HG03565 (cell line): ENCODE results near the gene APOBEC4.

Experiments
- ATAC-seq: cut with Tn5 transposase; IDR thresholded peaks from one replicate; pipeline ENCODE4 v1.9.1; 2021; ENCODE audit warnings: mild to moderate bottlenecking, moderate library complexity; ENCODE audit not compliant: unreplicated experiment

APOBEC4 gene

DNA sequence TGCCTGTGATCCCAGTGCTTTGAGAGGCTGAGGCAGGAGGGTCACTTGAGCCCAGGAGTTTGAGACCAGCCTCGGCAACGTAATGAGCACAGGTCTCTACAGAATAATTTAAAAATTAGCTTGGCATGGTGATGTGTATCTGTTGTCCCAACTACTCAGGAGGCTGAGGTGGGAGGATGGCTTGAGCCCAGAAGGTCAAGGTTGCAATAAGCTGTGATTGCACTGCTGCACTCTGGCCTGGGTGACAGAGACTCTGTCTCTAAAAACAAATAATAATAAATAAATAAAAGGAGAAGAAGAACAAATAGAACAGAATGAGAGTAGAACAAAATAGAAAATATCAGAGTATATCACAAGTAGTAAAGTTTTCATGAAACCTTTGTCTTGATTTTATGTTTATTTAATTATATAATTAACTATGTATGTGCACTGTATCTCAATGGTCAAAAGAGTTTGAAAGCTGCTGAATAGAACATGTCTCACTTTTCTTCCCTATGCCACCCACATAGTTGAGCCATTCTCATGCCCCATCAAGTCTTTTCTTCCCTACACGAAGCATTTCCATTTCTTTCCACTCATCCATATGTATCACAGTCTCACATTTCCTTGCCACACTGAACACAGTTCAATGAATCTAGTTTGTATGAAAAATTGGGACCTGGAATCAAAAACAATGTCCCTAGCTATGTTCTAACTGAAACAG, 22.9 kb upstream of the APOBEC4 start:
- ATAC-seq: no peak

DNA sequence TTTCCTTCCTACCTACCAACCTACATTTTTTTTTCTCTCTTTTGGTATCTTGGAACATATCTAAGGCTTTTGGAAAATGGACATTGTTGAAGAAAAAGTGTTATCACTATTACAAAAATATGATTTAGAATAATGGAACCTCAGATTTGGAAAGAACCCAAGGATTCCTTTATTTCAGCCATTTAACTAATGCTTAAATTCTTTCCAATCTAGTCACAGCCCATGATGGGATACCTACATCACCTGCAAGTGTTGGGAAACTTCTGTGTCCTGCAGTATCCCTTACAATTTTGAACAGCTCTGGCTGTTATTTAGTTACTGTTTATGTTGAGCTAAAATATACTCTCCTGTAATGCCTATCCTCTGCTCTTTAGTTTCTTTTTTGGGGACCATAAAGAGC, 22.3 kb upstream of the APOBEC4 start:
- ATAC-seq: no peak

- no peak for ATAC-seq
Observed at GRCh38 chr1:183674886-183675285, 21.8 kb upstream of the APOBEC4 start.

DNA sequence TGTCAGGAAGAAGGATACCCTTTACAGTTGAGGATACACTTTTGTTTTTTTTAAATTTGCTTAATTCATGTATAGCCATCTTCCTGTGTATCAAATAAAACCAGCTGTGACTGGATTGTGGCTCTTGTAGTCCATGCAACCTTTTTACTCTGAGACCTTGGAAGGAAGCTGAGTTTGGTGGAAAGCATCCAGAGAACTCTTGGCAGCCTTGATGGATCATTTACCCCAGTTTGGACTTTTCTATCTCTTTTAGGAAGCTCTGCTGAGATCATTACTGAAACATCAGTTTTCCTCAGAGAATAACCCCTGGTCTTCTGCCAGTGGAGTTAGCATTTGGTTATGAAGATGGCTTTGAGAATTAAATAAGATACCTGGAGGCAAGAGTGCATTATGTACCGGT, 21.2 kb upstream of the APOBEC4 start:
- ATAC-seq: no peak

DNA sequence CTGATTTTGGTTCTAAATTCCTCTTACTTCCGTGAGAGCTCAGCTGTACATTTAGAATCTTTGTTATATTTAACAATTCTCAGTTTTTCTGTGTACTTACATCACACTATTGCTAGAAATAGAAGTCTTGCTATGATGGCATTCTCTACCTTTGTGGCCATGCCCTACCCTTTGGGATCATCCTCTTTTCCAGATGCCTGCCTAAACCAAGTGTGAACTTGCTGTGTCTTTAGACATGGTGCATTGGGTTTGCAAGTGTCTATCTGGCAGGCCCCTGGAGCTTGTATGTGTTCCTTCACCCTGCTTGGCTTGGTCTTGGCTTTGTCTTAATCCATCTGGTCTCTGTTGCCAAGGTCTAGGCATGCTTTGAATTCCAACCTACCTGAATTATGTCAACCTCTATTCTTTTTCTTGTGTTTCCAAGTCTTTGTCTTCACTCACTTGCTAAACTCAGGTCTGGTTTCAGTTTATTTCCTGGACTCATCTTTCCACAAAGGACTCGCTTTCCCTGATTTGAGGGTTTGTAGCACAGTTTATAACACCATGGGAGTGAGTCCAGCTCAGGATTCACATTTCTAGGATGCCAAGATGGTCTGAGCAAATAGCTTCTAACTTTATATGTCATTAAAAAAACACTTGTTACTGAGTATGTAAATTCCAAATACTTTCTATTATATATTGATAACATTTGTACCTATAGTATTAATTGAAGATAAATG, 20.6 kb upstream of the APOBEC4 start:
- no peak for ATAC-seq

DNA sequence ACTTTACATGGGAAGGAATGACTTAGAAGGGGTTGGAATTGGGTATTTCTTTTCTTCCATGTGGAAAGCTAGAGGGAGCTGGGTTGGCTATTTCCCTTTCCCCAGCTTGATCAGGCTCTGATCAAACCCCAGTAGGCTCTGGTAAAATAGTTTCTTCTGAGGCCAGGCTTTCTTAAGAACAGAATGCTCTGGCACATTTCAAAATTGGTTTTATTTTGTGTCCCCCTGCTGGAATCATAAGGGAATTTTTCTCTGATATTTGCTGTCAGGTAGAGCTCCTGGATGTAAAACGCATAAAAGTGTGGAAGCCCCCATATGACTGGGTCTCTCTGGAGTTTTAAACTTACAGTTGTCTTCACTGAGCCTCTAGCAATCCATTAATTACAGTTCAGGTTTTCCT, 17.1 kb upstream of the APOBEC4 start:
- no peak for ATAC-seq

DNA sequence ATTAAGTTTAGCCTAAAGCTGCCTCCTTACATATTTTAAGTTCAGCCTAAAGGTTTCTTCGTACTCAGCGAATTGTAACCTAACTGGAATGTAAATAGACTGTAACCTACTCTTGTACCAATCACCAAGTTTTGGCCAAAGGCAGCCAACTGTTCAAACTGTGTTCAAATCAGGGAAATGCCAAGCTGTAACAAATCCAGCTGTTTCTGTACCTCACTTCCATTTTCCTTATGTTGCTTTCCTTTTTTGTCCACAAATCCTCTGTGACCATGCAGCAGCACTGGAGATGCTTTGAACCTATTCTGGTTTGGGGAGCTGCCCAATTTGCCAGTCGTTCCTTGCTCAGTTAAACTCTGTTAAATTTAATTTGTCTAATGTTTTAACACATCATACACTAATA, 3.2 kb upstream of the APOBEC4 start:
- ATAC-seq: no peak

DNA sequence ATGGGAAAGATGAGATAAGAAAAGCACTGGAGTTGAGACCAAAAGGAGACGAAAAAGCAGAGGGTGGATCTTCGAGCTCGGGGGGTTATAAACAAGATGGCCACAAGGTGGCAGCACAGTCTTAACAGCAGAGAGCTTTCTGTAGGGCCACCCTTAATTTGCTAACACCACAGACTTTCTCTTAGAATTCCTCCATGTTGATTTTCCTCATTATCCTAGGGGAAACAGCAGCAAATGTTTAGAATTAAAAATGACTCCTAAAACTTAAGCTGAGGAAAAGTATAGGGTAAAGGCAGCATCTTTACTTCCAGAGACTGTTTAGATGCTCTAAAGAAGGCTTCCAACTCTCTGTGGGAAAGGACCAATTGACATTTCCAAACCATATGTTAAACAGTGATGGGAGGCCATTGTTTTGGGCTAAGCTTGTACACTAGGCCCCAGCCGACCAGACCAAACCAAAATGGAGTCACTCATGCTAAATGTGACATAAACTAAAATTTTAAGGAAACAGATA, 2.5 kb upstream of the APOBEC4 start:
- peak; percentile 62 for ATAC-seq

GRCh38 chr1:183654706-183655105, 1.6 kb upstream of the APOBEC4 start:
- no peak for ATAC-seq

GRCh38 chr1:183653876-183654451, 848 bp upstream of the APOBEC4 start:
- no peak for ATAC-seq

GRCh38 chr1:183653462-183653794, 312 bp upstream of the APOBEC4 start:
- ATAC-seq: no peak

- ATAC-seq: no peak
Observed at GRCh38 chr1:183652107-183652506, 1.0 kb downstream of the APOBEC4 start.

DNA sequence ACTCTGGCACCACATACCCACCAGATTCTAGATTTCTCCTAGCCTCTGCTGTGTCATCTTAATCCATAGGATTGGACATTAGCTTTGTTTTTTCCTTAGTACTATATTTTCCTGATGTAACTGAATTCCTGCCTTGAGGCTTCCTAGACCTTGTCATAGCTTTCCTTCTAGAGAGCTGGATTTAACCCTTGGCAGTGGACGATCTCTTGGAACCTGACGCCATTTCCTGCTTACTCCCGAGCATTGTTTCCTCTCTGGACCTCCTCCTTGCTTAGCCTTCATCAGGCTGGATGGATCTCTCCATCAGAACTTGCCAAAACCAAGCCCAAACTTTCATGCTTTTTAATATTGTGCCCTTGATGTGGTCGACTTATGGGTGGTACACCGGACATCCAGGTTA, 1.5 kb downstream of the APOBEC4 start:
- no peak for ATAC-seq

DNA sequence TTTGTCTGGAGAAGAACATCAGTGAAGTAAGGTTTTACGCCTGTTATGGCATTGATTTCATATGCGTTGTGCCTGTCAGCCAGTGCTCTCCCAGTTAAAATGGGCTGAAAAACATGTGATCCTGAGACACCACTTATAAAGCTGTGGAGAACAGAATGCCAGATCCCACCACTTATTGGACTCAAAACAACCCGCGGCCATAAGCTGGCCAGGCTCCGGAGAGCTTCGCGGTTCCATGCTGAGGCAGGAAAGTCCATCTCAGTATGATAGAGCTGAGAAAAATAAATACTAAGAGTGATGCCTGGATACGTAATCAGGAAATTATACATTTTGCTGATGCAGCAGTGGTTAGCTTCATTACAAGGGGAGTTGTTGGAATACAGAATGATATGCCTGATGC, 5.1 kb downstream of the APOBEC4 start:
- ATAC-seq: no peak

DNA sequence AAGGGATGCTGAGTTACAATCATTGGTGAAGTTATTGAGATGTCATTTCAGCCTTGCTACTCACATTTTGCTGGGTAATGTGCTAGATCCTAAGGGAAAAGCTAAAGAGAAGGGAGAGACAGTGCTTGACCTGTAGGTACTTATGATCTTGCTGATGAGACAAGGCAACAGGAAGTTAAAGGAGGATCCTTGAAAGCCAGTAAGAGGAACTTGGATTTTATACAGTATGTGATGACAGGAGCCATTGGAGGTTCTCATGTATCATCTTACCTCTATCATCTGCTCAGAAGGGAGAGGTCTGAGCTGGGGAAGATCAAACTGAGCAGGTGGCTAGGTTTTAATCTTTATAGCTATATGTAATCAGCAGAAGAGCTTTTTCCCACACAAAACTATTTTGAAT, 6.3 kb downstream of the APOBEC4 start:
- no peak for ATAC-seq

- ATAC-seq: no peak
Observed at GRCh38 chr1:183645531-183645930, 7.6 kb downstream of the APOBEC4 start.

DNA sequence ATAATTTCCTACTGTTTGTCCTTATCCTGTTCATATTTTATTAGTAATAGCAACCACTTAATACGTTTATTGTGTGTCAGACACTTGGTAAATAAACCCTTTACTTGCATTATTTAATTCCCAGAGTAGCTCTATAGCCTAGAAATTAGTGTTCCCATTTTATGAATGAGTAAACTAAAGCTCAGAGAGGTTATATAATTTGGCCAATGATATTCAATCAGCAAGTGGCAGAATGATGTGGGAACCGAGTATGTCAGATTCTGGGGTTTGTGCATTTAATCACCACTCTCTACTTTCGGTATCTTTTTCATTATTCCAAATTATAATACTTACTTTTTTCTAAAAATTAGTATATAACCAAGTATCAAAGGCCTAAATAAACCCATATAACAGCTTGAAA, 10.9 kb downstream of the APOBEC4 start:
- ATAC-seq: no peak

DNA sequence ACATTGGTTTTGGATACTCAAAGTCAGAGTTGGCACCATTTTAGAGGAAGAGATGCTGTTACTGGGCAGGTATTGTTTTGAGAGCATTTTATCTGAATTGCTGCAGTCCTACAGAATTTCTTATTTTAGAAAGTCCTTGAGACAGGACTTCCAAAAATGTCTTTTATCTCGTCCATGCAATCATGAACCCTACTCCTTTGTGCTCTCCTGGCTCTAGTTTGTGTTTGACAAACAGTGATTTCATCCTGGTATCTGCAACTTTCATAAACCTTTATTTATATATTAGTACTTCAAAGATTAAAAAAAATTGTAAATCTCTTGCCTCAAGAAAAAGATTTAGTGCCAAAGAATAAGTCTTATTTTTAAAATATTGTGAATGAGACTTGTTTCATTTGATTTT, 12.9 kb downstream of the APOBEC4 start:
- ATAC-seq: no peak

- ATAC-seq: no peak
Observed at GRCh38 chr1:183638649-183639387, 14.3 kb downstream of the APOBEC4 start.

DNA sequence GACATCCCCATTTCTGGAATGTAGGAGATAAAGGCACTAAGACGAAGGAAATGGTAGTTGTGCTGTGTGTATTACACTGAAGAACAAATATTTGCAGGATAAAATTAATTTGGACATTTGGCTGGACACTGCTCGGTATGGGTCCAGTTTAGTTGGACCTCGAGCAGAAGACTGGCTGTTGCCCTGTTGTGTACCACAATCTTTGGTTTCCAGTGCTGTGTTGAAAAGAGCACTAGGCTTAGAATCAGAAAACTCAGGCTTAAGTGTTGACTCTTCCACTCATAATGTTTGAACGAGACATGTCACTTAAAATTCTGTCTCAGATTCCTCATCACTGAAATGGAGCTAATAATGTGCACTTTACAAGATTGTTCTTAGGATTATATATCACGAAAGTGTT, 16.3 kb downstream of the APOBEC4 start:
- ATAC-seq: no peak

DNA sequence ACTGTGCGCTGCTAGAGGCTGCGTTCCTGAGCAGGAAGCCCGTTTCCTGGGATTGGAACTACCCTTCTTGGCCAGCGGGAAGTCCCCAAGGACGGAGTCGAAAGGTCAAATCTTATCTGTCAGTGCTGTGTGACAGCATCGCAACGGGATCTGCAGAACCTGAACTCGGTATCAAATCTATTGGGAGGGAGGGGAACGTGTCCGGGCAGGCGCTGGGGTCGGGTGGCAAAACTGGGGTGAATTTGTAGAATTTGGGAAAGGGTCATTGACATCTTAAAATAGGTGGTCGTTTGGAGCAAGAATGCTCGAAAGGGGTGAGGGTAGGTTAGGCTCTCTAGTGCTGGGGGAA, 16.8 kb downstream of the APOBEC4 start:
- ATAC-seq: no peak
